Adrenal gland (tissue), 12 donors: ENCODE data around the gene TCF4. TPM values are rescaled to one million over a fixed set of nuclear protein-coding genes. Genes with fewer than 3 reads are reported as not detected.

Experiments used
- DNase-seq, 7 donors: peaks; one replicate each; pipeline ENCODE4 v3.0.0-alpha.2; 2019 to 2020
- H3K27ac ChIP-seq, 5 donors: fragments of 200-600 bp; sonication (generic) in 4 of 5; 1 replicate in 3 of 5; 2 replicates in 2 of 5; pipeline versions ENCODE4 v1.5.1 to v1.8.0; 2016 to 2020; ENCODE audit warnings: mild to moderate bottlenecking in 1 of 5
- H3K27me3 ChIP-seq: fragments of 200-600 bp; 2 replicates; pipeline ENCODE4 v1.8.0; 2021
- H3K36me3 ChIP-seq, 2 donors: fragments of 200-600 bp; replicated peaks in 1 of 2; 1 replicate in 1 of 2; 2 replicates in 1 of 2; pipeline versions ENCODE4 v1.5.1 to v1.8.0; 2018 to 2022
- H3K4me1 ChIP-seq, 2 donors: fragments of 200-600 bp; replicated peaks in 1 of 2; 1 replicate in 1 of 2; 2 replicates in 1 of 2; pipeline versions ENCODE4 v1.5.1 to v1.8.0; 2018 to 2021
- H3K4me3 ChIP-seq, 4 donors: fragments of 200-600 bp; sonication (generic) in 3 of 4; one replicate each; pipeline ENCODE4 v1.5.1; 2016 to 2018
- H3K9me3 ChIP-seq, 3 donors: fragments of 200-600 bp; sonication (generic) in 1 of 3; replicated peaks in 1 of 3; 1 replicate in 2 of 3; 2 replicates in 1 of 3; pipeline versions ENCODE4 v1.5.1 to v1.8.0; 2016 to 2021
- CTCF ChIP-seq, 6 experiments: fragments of 450-650 bp in 4 of 6; fragments of 200-600 bp in 2 of 6; sonication (generic) in 1 of 6; IDR thresholded peaks; 1 replicate in 5 of 6; 2 replicates in 1 of 6; pipeline versions ENCODE4 v1.5.1 to v1.8.0; 2016 to 2021; ENCODE audit warnings: antibody characterized with exemption in 6 of 6, mild to moderate bottlenecking in 2 of 6, moderate library complexity in 1 of 6
- POLR2A ChIP-seq, 2 donors: fragments of 450-650 bp; IDR thresholded peaks; one replicate each; pipeline ENCODE4 v1.6.1; 2017; ENCODE audit warnings: antibody characterized with exemption in 2 of 2, mild to moderate bottlenecking in 2 of 2, moderate library complexity in 1 of 2
- WGBS, 4 donors: extraction: QIAGEN DNeasy Blood & Tissue Kit in 2 of 4; methylation state at CpG; one replicate each; pipeline versions ENCODE4 v1.1.5 to v1.1.7; 2013 to 2017; 5-methylcytosine and 5-hydroxymethylcytosine counted together
- intact Hi-C, 2 donors: fragments of 100-400 bp; cut with DNase I; formaldehyde crosslinking; loops; one replicate each; pipeline versions ENCODE4 v1.14.1 to v1.15.0; 2022 to 2023
- polyA plus RNA-seq, 3 donors: library from polyadenylated mRNA; stranded (reverse); fragments of 200-250 nt in 2 of 3; fragments of 350-450 nt in 1 of 3; fragmentation: Illumina TruSeq in 1 of 3; extraction: RNeasy Lipid Tissue Mini Kit (QIAGEN cat#74804) in 1 of 3; gene quantifications; one replicate each; pipeline ENCODE4 v1.2.3, GENCODE V29; 2013 to 2014
- total RNA-seq, 9 donors: library from RNA; depleted of rRNA in 4 of 9; stranded (reverse); fragments of >200 nt in 4 of 9; fragments of 120-200 nt in 1 of 9; fragmentation: NEBNext Ultra II Directional in 1 of 9; extraction: Animal tissue kit (Norgen Biotek cat#: 25700) in 1 of 9; gene quantifications; one replicate each; pipeline versions ENCODE4 v1.1.0 to v1.2.4, GENCODE V29; 2013 to 2023
- donor health status: healthy with polysubstance abuse.
- donor health status: Bipolar disorder and iron deficiency.
- donor health status: DM: yes; HTN: yes; CAD: no.
- donor health status: DM: no; HTN: no; CAD: no.
- donor health status: DM: no; HTN: no; CAD: no.
- donor health status: DM: yes; HTN: yes; CAD: no.

Gene TCF4
- total and polyA plus RNA-seq, 12 donors = 21.9 to 196 (median 112) TPM

- Histone ChIP-seq H3K36me3 (no peaks in the 10 kb centered on the region), H3K27ac (no peak overlapping the region), H3K4me3 (no peak overlapping the region), H3K4me1 (peaks cover 0 to 15% of the 10 kb centered on the region in 2 donors), H3K27me3 (no peaks in the 10 kb centered on the region), H3K9me3 (no peaks in the 10 kb centered on the region)
- TF ChIP-seq POLR2A (IDR thresholded peaks at IDR 0.05) (no peak), CTCF (IDR thresholded peaks at IDR 0.05) (no peak)
- intact Hi-C loops = no loop called here
- WGBS, 4 donors = 80 to 92% (median 88%) methylated on average over 1 of the region's 1 CpG
- DNase-seq = no peak
Observed at GRCh38 chr18:55452123-55452611, 135.8 kb downstream of the TCF4 start.

GRCh38 chr18:55449412-55450140 lies 138.4 kb downstream of the TCF4 start:
- Histone ChIP-seq H3K9me3 (no peaks in the 10 kb centered on the region), H3K27ac (no peak overlapping the region), H3K27me3 (no peaks in the 10 kb centered on the region), H3K4me1 (peaks cover 0 to 15% of the 10 kb centered on the region in 2 donors), H3K36me3 (no peaks in the 10 kb centered on the region), H3K4me3 (no peak overlapping the region)
- TF ChIP-seq CTCF (IDR thresholded peaks at IDR 0.05) (no peak), POLR2A (IDR thresholded peaks at IDR 0.05) (no peak)
- intact Hi-C loops = no loop called here
- no peak for DNase-seq
- WGBS, 4 donors = 66 to 77% (median 71%) methylated on average over 8 of the region's 8 CpGs

GRCh38 chr18:55448420-55448819 lies 139.6 kb downstream of the TCF4 start:
- no peaks in the 10 kb centered on the region for H3K36me3 ChIP-seq
- H3K4me3 ChIP-seq = no peak overlapping the region
- 86 to 92% (median 89%) methylated on average over 4 of the region's 4 CpGs for WGBS, 4 donors
- intact Hi-C loops = no loop called here
- no peak for DNase-seq
- no peak for TF ChIP-seq CTCF (IDR thresholded peaks at IDR 0.05)
- no peak for TF ChIP-seq POLR2A (IDR thresholded peaks at IDR 0.05)
- H3K9me3 ChIP-seq = no peaks in the 10 kb centered on the region
- no peaks in the 10 kb centered on the region for H3K27me3 ChIP-seq
- peaks cover 0 to 15% of the 10 kb centered on the region in 2 donors for H3K4me1 ChIP-seq
- H3K27ac ChIP-seq = no peak overlapping the region

GRCh38 chr18:55447672-55448018 lies 140.3 kb downstream of the TCF4 start:
- Histone ChIP-seq H3K9me3 (no peaks in the 10 kb centered on the region), H3K36me3 (no peaks in the 10 kb centered on the region), H3K27ac (no peak overlapping the region), H3K4me3 (no peak overlapping the region), H3K27me3 (no peaks in the 10 kb centered on the region), H3K4me1 (peaks cover 0 to 15% of the 10 kb centered on the region in 2 donors)
- DNase-seq = no peak
- WGBS, 4 donors = 78 to 90% (median 80%) methylated on average over 3 of the region's 3 CpGs
- intact Hi-C loops = no loop called here
- no peak for TF ChIP-seq POLR2A (IDR thresholded peaks at IDR 0.05)
- TF ChIP-seq CTCF (IDR thresholded peaks at IDR 0.05) = no peak
